GM18511 (cell line): ENCODE results near the gene SPATA31C1.
"Not testable (repeated sequence)": the region's sequence is repeated elsewhere in the genome, so short reads cannot be mapped to it uniquely, and the experiment has no call there.

Experiments used
- ATAC-seq: cut with Tn5 transposase; IDR thresholded peaks from one replicate; pipeline ENCODE4 v1.9.1; 2021; ENCODE audit warnings: mild to moderate bottlenecking, moderate library complexity; ENCODE audit not compliant: unreplicated experiment

Gene SPATA31C1

GRCh38 chr9:87917662-87918061 lies at the start of gene SPATA31C1:
TSS of gene SPATA31C1 (plus strand) at chr9:87917962.
- not testable (repeated sequence) for ATAC-seq

DNA sequence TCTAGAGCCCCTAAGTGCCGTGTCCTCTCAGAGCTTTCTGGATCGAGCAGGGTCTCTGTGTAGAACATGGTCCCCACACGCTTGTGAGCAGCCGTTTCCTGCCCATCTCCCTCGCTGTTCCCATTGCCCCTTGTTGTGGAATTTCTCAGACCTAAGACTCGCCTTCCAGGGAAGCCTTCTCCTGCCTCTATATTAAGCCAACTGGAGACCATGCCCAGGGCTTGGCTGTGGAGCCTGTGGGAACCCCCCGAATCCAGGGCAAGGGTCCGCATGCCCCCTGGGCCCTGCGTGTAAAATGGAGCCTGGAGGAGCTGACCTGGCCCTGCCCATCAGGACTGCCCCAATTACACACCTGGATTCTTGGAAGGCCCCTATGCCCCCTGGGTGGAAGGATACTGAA lies 49.6 kb upstream of the SPATA31C1 start:
- ATAC-seq = no peak

GRCh38 chr9:87868635-87869034 lies 49.1 kb upstream of the SPATA31C1 start:
- ATAC-seq = no peak

DNA sequence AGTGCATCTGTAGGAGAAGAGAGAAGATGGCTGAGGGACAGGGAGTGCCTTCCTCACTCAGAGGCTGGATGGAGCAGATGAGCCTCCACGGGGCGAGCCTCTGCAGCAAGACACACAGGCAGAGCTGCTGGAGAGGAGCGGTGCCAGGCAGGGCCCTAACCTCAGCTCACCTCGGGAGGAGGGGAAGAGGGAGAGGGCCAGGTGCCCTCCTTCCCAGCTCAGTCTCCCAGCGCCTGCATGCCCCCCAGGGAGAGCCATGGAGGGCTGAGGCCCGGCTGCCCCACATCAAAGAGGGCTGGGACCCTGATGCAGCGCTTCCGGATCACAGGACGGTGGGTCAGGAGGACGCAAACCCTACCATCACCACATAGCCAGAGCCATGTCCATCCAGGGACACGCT lies 48.7 kb upstream of the SPATA31C1 start:
- no peak for ATAC-seq

DNA sequence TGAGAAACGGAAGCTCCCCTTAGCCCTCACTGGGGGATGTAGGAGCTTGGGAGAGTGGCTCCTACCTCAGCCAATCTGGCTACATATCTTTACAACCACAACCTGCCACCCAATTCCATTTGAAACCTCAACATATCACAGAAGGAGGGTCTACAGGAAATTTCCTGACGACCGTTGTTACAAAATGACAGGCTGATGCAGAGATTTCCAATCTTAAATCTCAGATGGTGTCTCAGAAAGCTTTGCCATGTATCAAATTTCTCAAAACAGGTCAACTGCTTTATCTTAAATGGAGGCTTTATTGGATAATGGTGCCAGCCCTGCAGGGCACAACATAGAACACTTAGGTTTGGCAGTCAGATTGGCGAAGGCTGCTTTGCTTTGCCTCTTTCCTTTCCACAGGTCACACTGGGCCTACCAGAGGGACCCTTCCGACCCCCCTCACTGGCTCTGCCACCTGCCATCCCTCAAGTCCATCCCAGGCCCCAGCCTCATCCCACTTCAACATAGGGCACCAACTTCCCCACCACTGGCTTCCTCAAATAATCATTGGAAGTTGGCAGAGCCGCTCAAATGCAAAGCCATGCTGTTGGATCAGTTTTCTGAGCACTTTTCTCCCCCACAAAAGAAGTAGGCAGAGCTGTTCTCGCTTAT lies 46.2 kb upstream of the SPATA31C1 start:
- ATAC-seq = no peak

- ATAC-seq = no peak
These were observed 45.6 kb upstream of the SPATA31C1 start for GRCh38 chr9:87872079-87872624.

DNA sequence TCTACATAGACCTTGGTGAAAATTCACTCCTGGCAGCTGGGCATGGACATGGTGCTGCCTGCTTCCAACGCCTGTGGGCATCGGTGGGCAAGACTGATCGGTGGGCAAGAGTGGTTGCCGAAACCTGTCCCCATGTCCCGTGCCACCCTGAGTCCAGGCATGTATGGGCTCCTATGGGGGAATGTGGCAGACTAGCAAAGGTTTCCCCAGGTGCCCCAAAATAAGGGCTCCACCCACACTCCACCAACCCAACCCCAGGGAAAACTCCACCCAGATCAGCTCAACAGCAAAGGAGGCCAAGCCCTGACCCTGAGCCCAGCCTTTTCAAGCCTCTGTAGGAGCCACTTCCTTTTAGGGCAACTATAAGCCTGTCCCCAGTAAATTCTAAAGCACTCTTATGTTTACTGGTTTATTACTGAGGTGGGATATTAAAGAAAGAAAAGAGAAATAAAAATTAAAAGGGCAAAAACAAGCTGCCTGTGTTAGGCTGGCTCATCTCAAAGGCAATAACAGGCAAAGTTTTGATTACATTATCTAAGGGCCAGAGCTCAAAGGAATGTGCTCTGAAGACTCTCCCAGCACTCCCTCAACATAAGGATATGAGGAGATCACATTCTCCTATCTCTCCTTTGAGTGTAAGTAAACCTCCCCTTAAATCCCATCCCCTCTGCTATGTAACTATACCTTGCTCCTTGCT lies 44.0 kb upstream of the SPATA31C1 start:
- no peak for ATAC-seq

GRCh38 chr9:87874304-87874623 lies 43.5 kb upstream of the SPATA31C1 start:
- no peak for ATAC-seq

DNA sequence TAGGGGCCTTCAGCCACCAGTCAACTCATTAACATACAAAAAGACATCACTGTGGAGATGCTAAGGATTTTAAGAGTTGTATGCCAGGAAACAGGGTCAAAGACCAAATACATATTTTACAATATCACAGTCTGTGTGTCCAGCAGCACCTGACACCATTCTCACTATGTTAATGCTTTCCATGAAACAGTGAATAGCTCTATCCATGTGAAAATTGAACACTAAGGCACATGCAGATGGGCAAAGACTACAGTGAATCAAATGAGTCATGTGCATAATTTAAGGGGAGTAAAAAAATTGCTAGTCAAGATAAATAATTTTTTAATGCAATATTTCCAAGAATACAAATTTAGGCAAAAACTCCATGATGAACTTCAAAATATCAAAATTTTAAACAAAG lies 42.7 kb upstream of the SPATA31C1 start:
- ATAC-seq = no peak

GRCh38 chr9:87875831-87876545 lies 41.8 kb upstream of the SPATA31C1 start:
- no peak for ATAC-seq

- no peak for ATAC-seq
These were observed 41.1 kb upstream of the SPATA31C1 start for GRCh38 chr9:87876708-87877107.

DNA sequence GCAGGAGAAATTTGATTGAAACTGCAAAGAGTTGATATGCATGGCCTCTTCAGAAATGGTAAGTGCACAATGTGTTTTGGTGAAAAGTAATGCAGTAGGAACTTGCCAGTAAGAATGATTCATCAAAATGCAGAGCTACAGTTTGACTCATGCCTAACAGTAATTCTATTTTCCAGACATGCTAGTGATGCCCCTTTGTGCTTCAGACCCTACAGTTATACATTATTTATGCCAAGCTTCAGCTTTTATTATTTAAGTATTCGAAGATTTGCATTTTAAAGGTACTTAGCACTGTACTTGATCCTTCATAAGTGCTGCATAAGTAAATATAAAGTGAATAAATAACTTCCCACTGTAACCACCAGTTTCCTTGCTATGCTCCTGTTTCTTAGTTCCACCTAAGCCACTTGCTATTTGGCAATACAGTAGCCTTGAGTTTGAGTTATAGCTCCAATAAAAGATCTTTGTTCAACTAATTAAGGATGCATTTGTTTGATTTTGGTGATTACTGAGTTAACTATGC lies 38.7 kb upstream of the SPATA31C1 start:
- ATAC-seq = no peak

- no peak for ATAC-seq
These were observed 37.6 kb upstream of the SPATA31C1 start for GRCh38 chr9:87880116-87880515.

DNA sequence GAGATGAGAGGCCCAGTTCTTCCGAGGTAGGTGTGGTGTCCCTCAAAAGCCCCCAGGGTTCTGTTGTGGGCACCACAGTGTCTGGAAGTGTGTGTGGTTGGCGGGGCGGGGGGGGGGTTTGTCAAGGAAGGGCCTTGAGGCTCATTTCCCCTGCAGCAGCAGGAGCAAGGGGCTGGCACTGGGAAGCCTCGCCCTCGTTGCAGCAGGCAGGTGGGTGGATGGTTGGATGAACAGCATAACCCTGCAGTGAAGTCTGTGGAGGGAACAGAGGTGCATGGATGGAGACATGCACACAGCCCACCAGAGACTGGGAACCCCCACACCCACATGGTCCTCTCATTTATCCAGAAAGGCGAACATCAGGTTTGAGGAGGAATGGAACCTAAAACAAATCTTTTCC lies 37.1 kb upstream of the SPATA31C1 start:
- ATAC-seq = no peak

DNA sequence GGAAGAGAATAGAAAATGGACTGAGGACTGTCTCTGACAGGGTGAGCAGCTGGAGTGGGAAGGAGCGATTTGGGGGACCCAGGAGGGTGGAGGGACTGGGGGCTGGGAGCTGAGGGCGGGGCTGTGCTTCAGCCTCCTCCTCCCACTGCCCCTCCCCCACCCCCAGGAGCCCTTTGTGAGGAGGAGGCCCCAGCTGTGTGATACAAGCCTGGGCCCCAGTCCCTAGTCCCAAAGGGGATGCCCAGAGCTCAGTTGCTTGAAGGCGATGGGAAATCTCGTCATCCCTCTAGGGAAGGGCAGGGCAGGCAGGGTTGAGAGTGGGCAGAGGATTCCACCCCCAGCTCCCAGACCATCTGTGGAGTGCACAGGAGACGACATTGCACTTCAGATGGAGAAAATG lies 35.1 kb upstream of the SPATA31C1 start, which contains the start of gene SPATA31E1:
TSS of gene SPATA31E1 (plus strand) at position 251 of the 400 bp plus-strand sequence. CDS start at position 266, 15 bp downstream.
- no peak for ATAC-seq

GRCh38 chr9:87883274-87883673 lies 34.5 kb upstream of the SPATA31C1 start:
- ATAC-seq = no peak

DNA sequence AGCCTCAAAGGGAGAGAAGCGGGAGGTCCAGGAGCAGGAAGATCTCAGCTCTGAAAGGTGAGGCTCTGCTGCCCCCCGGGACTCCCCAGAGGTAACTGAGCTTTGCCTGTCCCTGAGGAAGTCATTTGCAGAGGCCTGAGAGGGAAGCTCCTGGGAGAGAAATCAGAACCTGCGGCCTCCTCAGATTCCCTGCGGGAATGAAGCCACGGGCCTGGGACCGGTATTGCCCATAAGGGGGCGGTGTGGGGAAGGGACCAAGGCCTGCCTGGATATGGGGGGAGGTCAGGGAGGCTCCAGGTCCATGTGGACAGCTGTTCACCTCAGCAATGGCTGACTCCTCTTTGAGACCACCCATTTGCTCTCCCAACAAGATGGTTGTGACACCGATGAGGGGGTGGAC lies 33.8 kb upstream of the SPATA31C1 start:
- ATAC-seq = no peak

DNA sequence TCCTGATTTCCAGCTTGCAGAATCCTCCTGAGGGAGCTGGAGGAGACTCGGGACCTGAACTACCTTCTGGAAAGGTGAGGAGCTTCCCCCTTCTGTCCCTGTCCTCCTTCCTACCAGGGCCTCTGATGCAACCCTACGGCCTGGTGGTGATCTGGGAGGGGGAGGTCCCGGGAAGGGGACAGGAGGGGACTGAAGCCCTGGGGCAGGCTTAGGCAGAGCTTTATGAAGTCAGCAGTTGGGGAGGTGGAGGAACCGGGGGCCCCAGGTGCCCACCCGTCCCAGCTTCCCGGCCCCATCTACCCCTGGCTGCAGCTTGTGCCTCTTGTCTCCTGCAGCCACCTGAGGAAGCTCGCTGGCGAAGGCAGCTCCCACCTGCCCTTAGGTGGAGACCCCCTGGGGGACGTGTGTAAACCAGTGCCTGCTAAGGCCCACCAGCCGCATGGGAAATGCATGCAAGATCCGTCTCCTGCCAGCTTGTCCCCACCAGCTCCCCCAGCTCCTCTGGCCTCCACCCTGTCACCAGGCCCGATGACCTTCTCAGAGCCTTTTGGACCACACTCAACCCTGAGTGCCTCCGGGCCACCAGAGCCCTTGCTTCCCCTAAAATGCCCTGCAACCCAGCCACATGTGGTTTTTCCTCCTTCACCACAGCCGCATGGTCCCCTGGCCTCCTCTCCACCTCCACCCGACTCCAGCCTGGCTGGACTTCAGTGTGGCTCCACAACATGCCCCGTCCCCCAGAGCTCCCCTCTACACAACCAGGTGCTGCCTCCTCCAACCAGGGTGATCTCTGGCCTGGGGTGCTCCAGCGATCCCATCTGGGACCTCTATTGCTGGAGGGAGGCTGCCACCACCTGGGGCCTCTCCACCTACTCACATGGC lies 32.9 kb upstream of the SPATA31C1 start:
- no peak for ATAC-seq

- no peak for ATAC-seq
These were observed 32.1 kb upstream of the SPATA31C1 start for GRCh38 chr9:87885484-87886189.
